ENCODE results near the gene SCYGR3. TPM values are rescaled to one million over a fixed set of nuclear protein-coding genes. Genes with fewer than 3 reads are reported as not detected.

Gene SCYGR3
- total RNA-seq, 1 donor from 2014 or later: not detected

DNA sequence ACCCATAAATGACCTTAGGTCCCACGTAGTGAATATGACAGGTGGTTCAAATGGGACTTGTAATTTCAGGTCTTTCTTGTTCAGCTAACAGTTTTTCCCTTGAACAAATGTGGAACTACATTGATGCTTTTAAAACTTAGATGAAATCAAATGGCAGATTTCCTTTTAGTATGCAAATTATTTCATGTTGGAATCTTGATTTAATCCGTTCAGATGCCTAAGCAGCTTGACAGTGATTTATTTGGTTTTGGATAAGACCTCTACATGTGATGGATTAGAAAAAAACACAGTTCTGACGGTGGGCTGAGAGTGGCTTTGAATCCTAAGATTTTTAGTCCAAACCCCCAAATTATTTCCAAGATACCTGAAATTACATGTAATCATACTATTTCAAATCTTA is 19.6 kb upstream of the SCYGR3 start:
- Mint-ChIP-seq H3K9me3 (ENCODE audit: unreplicated experiment) (no peaks in the 10 kb centered on the region), H3K27ac (ENCODE audit: unreplicated experiment) (no peak overlapping the region), H3K4me3 (ENCODE audit: unreplicated experiment) (no peak overlapping the region), H3K27me3 (ENCODE audit: unreplicated experiment) (no peaks in the 10 kb centered on the region), H3K36me3 (ENCODE audit: low read depth, unreplicated experiment) (no peaks in the 10 kb centered on the region), H3K4me1 (ENCODE audit: unreplicated experiment) (no peaks in the 10 kb centered on the region)
- DNase-seq (ENCODE audit: low spot score): no peak
- TF ChIP-seq, protein P1, sequence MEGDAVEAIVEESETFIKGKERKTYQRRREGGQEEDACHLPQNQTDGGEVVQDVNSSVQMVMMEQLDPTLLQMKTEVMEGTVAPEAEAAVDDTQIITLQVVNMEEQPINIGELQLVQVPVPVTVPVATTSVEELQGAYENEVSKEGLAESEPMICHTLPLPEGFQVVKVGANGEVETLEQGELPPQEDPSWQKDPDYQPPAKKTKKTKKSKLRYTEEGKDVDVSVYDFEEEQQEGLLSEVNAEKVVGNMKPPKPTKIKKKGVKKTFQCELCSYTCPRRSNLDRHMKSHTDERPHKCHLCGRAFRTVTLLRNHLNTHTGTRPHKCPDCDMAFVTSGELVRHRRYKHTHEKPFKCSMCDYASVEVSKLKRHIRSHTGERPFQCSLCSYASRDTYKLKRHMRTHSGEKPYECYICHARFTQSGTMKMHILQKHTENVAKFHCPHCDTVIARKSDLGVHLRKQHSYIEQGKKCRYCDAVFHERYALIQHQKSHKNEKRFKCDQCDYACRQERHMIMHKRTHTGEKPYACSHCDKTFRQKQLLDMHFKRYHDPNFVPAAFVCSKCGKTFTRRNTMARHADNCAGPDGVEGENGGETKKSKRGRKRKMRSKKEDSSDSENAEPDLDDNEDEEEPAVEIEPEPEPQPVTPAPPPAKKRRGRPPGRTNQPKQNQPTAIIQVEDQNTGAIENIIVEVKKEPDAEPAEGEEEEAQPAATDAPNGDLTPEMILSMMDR (IDR thresholded peaks at IDR 0.05; ENCODE audit: unreplicated experiment): no peak

GRCh38 chr2:227632827-227633226 is 18.2 kb upstream of the SCYGR3 start:
- no peaks in the 10 kb centered on the region for H3K9me3 Mint-ChIP-seq (ENCODE audit: unreplicated experiment)
- H3K27ac Mint-ChIP-seq (ENCODE audit: unreplicated experiment): no peak overlapping the region
- DNase-seq (ENCODE audit: low spot score): no peak
- H3K27me3 Mint-ChIP-seq (ENCODE audit: unreplicated experiment): no peaks in the 10 kb centered on the region
- no peaks in the 10 kb centered on the region for H3K36me3 Mint-ChIP-seq (ENCODE audit: low read depth, unreplicated experiment)
- H3K4me3 Mint-ChIP-seq (ENCODE audit: unreplicated experiment): no peak overlapping the region
- H3K4me1 Mint-ChIP-seq (ENCODE audit: unreplicated experiment): no peaks in the 10 kb centered on the region
- TF ChIP-seq, protein P1 (IDR thresholded peaks at IDR 0.05; ENCODE audit: unreplicated experiment): no peak

DNA sequence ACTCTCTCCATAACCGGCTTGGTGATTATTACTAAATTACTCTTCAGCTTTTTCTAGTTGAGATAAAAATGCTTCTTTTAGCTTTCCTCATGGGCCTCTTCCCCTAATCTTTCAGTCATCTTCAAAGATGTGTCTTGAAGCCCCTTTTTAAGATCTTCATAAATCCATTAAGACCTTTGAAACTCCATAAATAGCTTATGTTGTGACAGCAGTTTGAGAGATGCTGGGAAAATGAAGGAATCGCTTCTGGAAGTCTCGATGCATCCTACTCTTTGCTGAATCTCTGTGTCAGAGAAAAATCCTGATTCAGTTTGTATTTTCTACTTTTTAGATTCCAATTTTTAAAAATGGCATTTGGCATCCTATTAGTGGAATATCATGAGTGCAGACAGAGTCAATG is 15.7 kb upstream of the SCYGR3 start:
- Mint-ChIP-seq H3K4me1 (ENCODE audit: unreplicated experiment) (no peaks in the 10 kb centered on the region), H3K36me3 (ENCODE audit: low read depth, unreplicated experiment) (no peaks in the 10 kb centered on the region)

DNA sequence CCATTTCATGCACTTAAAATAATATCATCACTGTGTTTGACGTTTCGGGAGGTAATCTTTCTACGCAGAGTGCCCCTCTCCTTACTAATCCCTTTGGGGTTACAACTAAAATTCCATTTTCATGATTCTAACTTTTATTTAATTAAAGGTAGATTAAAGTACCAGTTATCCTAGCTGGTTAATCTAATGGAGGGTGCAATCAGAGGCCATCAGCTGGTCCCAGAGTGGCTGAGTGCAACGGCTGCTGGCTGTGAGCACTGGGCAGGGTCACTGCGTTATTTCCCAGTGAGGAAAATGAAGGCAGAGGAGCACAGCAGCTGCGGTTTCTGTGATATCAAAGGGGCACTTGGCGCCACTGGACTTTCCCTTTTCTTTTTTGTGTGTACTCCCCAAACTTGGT is 14.8 kb upstream of the SCYGR3 start:
- H3K9me3 Mint-ChIP-seq (ENCODE audit: unreplicated experiment): no peaks in the 10 kb centered on the region
- H3K27ac Mint-ChIP-seq (ENCODE audit: unreplicated experiment): no peak overlapping the region
- H3K4me3 Mint-ChIP-seq (ENCODE audit: unreplicated experiment): no peak overlapping the region
- H3K27me3 Mint-ChIP-seq (ENCODE audit: unreplicated experiment): no peaks in the 10 kb centered on the region
- no peak for DNase-seq (ENCODE audit: low spot score)
- H3K36me3 Mint-ChIP-seq (ENCODE audit: low read depth, unreplicated experiment): no peaks in the 10 kb centered on the region
- TF ChIP-seq, protein P1 (IDR thresholded peaks at IDR 0.05; ENCODE audit: unreplicated experiment): no peak
- H3K4me1 Mint-ChIP-seq (ENCODE audit: unreplicated experiment): no peaks in the 10 kb centered on the region

More for the DNA sequence above, 15.7 kb upstream of the SCYGR3 start:
- H3K27ac Mint-ChIP-seq (ENCODE audit: unreplicated experiment): no peak overlapping the region
- no peaks in the 10 kb centered on the region for H3K27me3 Mint-ChIP-seq (ENCODE audit: unreplicated experiment)
- H3K4me3 Mint-ChIP-seq (ENCODE audit: unreplicated experiment): no peak overlapping the region
- TF ChIP-seq, protein P1 (IDR thresholded peaks at IDR 0.05; ENCODE audit: unreplicated experiment): no peak
- H3K9me3 Mint-ChIP-seq (ENCODE audit: unreplicated experiment): no peaks in the 10 kb centered on the region
- no peak for DNase-seq (ENCODE audit: low spot score)

DNA sequence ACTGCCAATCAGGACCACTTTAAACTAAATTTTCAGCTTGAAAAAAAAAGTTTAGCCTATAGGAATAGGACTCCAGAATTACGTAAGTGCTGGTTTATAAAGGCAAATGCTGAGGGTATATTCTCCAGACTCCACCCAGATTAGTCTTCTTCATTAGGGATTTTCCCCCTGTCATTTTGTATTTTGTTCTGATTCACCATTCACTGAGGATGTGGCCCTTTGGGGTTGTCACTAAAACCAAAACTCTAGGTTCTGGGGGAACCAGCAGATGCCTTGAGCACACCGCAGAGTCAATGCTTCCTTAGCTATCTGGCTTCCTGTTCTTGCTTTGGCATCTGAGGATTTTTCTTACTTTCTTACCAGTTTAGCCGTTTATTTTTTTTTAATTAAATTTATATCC is 13.1 kb upstream of the SCYGR3 start:
- H3K4me1 Mint-ChIP-seq (ENCODE audit: unreplicated experiment): no peaks in the 10 kb centered on the region
- H3K9me3 Mint-ChIP-seq (ENCODE audit: unreplicated experiment): no peaks in the 10 kb centered on the region
- no peak for DNase-seq (ENCODE audit: low spot score)
- no peak overlapping the region for H3K27ac Mint-ChIP-seq (ENCODE audit: unreplicated experiment)
- TF ChIP-seq, protein P1 (IDR thresholded peaks at IDR 0.05; ENCODE audit: unreplicated experiment): no peak
- no peak overlapping the region for H3K4me3 Mint-ChIP-seq (ENCODE audit: unreplicated experiment)
- no peaks in the 10 kb centered on the region for H3K27me3 Mint-ChIP-seq (ENCODE audit: unreplicated experiment)
- no peaks in the 10 kb centered on the region for H3K36me3 Mint-ChIP-seq (ENCODE audit: low read depth, unreplicated experiment)

Data from endothelial cell (in vitro differentiated cells).